Left cardiac atrium (tissue), 4 donors: ENCODE data around the gene ANKH. TPM values are rescaled to one million over a fixed set of nuclear protein-coding genes. Genes with fewer than 3 reads are reported as not detected.
A peak's percentile ranks its signal among the peaks of the same experiment; 100 is the strongest.

Experiments used
- ATAC-seq, 2 donors: fragments of 200-7000 bp; cut with Tn5 transposase; one replicate each; pipeline ENCODE4 v1.9.1; 2020; ENCODE audit warnings: mild to moderate bottlenecking in 2 of 2, moderate library complexity in 2 of 2
- DNase-seq: peaks from one replicate; pipeline ENCODE4 v3.0.0-alpha.2; 2020
- intact Hi-C, 2 donors: fragments of 100-400 bp; cut with DNase I; formaldehyde crosslinking; loops; one replicate each; pipeline versions ENCODE4 v1.14.1 to v1.15.1; 2022 to 2023
- total RNA-seq, 2 donors: library from RNA; stranded (reverse); fragmentation: NEBNext Ultra II Directional; extraction: Animal tissue kit (Norgen Biotek cat#: 25700); gene quantifications; one replicate each; pipeline ENCODE4 v1.2.1, GENCODE V29; 2021
- donor health status: DM: no; HTN: yes; CAD: no.
- donor health status: DM: no; HTN: yes; CAD: no; lungs with severe emphysema.
- donor health status: DM: yes; HTN: yes; CAD: no.
- donor health status: Dilated cardiomyopathy.

Gene ANKH
- total RNA-seq, 2 donors from 2014 or later, result 113 to 138 TPM

DNA sequence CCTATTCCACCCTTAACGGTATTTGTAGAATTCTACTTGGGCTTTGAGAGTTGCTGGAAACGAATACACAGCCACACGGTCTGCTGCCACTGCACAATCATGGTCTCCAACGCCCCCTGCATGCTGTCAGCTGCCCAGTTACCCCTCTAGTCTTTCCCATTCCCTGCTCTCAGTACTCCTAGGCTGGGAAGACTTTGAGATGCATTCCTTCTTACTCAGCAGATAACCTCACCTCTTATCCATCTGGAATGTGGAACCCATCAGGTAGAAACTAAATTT lies 92.8 kb downstream of the ANKH start:
- intact Hi-C loops, result no loop called here
- ATAC-seq (no peak), DNase-seq (no peak)

- DNase-seq, result no peak
- ATAC-seq, result no peak
- intact Hi-C loops, result no loop called here
Observed at GRCh38 chr5:14777932-14778791, 93.4 kb downstream of the ANKH start.

GRCh38 chr5:14777187-14777586 lies 94.4 kb downstream of the ANKH start:
- ATAC-seq, result no peak
- DNase-seq, result no peak
- intact Hi-C loops, result no loop called here

DNA sequence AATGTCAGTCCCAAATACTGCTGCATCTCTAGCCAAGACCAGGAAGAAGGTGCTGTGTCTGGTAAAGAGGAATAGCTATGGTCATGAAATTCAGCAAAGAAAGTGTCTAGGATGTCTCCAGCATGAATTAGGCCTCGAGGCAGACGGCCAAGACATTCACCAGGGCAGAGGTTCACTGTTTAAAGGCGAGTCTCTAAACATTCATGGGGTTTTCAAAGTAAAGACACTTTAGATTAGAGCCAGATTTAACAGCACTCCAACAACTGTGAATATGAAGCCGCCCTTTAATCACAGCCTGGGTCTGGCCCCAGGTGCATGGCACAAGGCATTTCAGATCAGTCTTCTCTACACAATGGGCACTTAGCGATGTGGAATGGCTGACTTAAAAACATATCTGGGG lies 95.0 kb downstream of the ANKH start:
- intact Hi-C loops, result no loop called here
- ATAC-seq (no peak), DNase-seq (no peak)

- ATAC-seq (peak in 1 of 2 donors; percentile 74), DNase-seq (peak; percentile 48)
- intact Hi-C loops, result no loop called here
Observed at GRCh38 chr5:14775857-14776256, 95.7 kb downstream of the ANKH start.

- intact Hi-C loops, result no loop called here
- DNase-seq, result no peak
- no peak for ATAC-seq
Observed at GRCh38 chr5:14773588-14773987, 98.0 kb downstream of the ANKH start.

DNA sequence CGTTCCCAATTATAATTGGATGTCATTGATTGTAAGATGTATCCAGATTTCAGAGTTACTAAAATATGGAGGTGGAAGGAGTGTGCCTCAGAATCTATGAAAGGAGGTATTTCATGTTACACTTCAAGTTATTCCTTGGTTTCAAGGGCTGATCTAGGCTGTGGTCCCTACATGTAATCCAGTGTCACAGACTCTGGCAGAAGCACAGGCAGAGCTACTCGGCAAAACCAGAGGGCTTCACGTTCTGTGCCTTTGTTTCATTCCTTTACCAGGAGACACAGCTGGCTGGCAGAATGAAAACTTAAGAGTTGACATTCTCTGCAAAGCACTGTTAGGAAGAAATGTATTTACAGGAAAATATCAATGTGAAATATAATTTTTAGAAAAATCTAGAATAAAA lies 99.6 kb downstream of the ANKH start:
- no peak for DNase-seq

DNA sequence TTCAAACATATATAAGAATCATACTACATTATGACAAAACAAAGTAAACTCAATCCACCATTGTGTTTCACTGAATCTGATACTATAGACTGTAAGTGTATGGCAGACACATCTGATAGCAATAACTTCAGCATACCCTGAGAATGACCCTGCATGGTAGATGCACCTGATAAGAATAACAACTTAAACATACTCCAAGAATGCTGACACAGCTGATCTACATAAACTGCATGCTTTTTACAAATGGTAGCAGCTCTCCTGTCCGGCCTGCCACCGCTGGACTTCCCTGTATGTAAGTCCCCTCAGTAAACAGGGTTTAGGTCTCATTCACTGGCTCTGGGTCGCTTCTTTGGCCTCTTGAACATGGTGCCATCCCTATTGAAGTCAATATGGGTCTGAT lies 100.4 kb downstream of the ANKH start:
- DNase-seq (no peak), ATAC-seq (no peak)
- intact Hi-C loops, result no loop called here

More for the DNA sequence above, 99.6 kb downstream of the ANKH start:
- no peak for ATAC-seq
- intact Hi-C loops, result no loop called here

GRCh38 chr5:14768508-14769365 lies 102.8 kb downstream of the ANKH start:
- ATAC-seq, result no peak
- intact Hi-C loops, result no loop called here
- no peak for DNase-seq

DNA sequence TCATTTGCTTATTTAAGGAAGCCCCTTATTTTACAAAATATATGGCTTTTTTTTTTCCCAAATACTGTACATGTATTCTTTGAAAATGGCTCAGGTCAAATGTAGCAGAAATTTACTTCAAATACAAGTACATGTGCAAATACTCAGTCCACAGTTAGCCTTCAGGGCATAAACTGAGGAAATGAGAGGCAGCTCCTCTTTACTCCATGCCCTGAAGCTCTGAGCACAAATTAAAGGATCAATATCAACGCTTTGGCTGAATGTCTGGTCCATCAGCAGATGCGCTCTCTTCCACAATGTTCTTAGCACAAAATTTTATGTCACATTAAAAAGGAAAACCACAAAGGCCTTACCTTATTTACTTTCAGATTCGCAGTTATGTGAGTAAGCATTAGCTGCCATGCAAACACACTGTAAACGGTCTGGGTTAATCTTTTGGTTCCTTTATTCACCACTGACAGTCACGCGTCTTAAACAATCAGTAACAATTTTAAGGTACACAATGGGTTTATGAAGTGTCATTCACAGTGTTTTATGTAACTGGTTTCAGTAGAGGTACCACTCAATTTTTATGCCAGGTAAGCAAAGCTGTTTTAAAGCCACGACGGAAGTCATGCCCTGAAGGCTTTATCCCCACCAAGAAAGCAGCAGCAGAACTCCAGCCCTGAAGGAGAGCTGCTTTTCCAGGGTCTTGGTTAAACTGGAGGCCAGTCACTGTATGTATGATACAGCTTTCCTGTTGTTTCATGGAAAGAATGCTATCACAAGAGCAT lies 103.7 kb downstream of the ANKH start:
- ATAC-seq, result no peak

GRCh38 chr5:14767053-14767452 lies 104.5 kb downstream of the ANKH start:
- no peak for ATAC-seq
- intact Hi-C loops, result no loop called here
- no peak for DNase-seq

More for the DNA sequence above, 103.7 kb downstream of the ANKH start:
- DNase-seq, result no peak
- intact Hi-C loops, result no loop called here

DNA sequence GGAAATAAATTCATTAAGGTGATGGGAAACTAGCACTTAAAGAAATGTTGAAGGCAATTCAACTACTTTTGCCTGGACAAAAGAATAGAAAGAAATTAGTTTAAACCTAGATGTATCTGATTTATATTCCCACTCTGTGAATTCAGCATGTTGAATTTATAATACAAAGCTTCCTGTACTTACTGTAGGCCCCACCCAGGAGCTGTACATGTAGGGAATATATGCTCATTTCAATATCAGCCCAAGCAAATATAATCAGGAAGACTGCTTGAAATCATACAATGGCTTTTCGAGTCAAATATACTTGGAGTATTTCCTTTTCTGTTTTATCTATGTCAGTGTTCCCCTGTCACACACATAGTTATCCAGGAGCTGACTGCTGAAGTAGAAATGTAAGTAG lies 105.0 kb downstream of the ANKH start:
- ATAC-seq, result no peak
- DNase-seq, result no peak
- intact Hi-C loops, result no loop called here

DNA sequence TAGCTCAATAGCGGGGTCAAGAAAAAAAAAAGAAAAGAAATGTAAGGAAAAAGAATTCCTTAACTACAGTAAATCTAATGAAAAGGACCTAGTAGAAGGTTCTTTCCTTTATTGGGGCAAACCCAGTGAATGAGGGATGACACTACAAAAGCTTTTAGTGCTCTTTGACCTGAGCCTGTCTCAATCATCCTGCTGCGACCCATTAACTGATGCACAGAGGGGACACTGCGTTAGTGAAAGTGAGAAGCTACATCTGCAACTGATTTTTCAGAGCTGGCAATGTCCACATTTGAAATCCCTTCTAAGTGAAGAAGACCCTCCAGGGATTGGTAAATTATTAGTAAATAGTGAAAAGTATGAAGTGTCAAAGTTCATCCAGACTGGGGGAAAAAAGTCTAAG lies 106.0 kb downstream of the ANKH start:
- ATAC-seq, result no peak
- intact Hi-C loops, result no loop called here
- DNase-seq, result no peak

DNA sequence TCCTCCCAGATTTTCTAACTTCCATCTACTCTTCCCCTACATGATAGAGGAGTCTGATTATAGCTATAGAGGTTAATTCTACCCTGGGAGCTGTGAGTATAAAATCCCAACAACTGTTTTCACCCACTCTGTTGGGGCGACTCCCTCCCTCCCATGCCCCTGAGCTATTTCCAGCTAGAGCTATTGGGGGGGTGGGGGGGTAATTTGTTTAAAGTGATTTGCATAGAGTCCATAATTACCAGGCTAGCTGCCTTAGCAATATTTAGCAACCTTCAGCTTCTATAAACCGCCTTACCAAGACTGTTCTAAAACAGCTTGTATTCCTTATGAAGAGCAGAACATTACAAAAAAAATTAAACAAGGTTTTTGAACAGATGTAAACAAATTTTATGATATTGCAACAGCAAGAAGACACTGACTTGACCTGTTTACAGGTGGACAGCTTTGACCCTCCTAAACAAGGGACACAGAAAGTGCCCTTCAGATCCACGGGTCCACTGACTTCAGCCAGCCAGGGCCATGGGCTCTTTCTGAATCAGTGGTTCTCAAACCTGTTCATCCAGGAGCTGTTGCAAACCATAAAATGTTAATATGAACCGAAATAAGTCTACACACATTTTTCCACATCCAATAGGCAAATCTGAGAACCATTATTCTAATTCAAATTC lies 108.9 kb downstream of the ANKH start:
- ATAC-seq (no peak), DNase-seq (no peak)
- intact Hi-C loops, result no loop called here

GRCh38 chr5:14760548-14761002 lies 111.0 kb downstream of the ANKH start:
- ATAC-seq (peak; percentile 88 to 96), DNase-seq (no peak)
- intact Hi-C loops, result no loop called here

- ATAC-seq (no peak), DNase-seq (no peak)
- intact Hi-C loops, result no loop called here
Observed at GRCh38 chr5:14759744-14760547, 111.6 kb downstream of the ANKH start.

- no peak for ATAC-seq
- intact Hi-C loops, result no loop called here
- DNase-seq, result no peak
Observed at GRCh38 chr5:14757850-14758249, 113.7 kb downstream of the ANKH start.

GRCh38 chr5:14756478-14756877 lies 115.1 kb downstream of the ANKH start:
- intact Hi-C loops, result no loop called here
- ATAC-seq (no peak), DNase-seq (no peak)
